DND-41 (cell line): ENCODE results near the gene MICAL3.

ENCODE experiments used
- EZH2 ChIP-seq: IDR thresholded peaks from 3 replicates; pipeline ENCODE4 v1.6.1; 2012; ENCODE audit warnings: borderline replicate concordance, low read depth, mild to moderate bottlenecking, moderate library complexity, low read length, inconsistent platforms; ENCODE audit not compliant: severe bottlenecking
- TF ChIP-seq, protein P1 (sequence below): IDR thresholded peaks from 2 replicates; pipeline ENCODE4 v1.5.1; 2012; ENCODE audit warnings: borderline replicate concordance, low read length, moderate library complexity, mild to moderate bottlenecking; ENCODE audit not compliant: poor library complexity, severe bottlenecking; ENCODE audit errors: extremely low read depth

GRCh38 chr22:18035751-18036150 lies 11.4 kb upstream of the MICAL3 start:
- TF ChIP-seq, protein P1, sequence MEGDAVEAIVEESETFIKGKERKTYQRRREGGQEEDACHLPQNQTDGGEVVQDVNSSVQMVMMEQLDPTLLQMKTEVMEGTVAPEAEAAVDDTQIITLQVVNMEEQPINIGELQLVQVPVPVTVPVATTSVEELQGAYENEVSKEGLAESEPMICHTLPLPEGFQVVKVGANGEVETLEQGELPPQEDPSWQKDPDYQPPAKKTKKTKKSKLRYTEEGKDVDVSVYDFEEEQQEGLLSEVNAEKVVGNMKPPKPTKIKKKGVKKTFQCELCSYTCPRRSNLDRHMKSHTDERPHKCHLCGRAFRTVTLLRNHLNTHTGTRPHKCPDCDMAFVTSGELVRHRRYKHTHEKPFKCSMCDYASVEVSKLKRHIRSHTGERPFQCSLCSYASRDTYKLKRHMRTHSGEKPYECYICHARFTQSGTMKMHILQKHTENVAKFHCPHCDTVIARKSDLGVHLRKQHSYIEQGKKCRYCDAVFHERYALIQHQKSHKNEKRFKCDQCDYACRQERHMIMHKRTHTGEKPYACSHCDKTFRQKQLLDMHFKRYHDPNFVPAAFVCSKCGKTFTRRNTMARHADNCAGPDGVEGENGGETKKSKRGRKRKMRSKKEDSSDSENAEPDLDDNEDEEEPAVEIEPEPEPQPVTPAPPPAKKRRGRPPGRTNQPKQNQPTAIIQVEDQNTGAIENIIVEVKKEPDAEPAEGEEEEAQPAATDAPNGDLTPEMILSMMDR, result no peak
- TF ChIP-seq EZH2, result no peak
